Measurements from ENCODE around the gene MYL12A. TPM values are rescaled to one million over a fixed set of nuclear protein-coding genes. Genes with fewer than 3 reads are reported as not detected.
A peak's percentile ranks its signal among the peaks of the same experiment; 100 is the strongest.

The MYL12A gene
- total RNA-seq, 1 experiment from 2014 or later, result 230 TPM

- TF ChIP-seq IRF1 (CRISPR knock-in tag; IDR thresholded peaks at IDR 0.05) (no peak), ZNF121 (CRISPR knock-in tag; IDR thresholded peaks at IDR 0.05) (no peak), NR1H2 (CRISPR knock-in tag; IDR thresholded peaks at IDR 0.05) (no peak)
- TF ChIP-seq, protein P1, sequence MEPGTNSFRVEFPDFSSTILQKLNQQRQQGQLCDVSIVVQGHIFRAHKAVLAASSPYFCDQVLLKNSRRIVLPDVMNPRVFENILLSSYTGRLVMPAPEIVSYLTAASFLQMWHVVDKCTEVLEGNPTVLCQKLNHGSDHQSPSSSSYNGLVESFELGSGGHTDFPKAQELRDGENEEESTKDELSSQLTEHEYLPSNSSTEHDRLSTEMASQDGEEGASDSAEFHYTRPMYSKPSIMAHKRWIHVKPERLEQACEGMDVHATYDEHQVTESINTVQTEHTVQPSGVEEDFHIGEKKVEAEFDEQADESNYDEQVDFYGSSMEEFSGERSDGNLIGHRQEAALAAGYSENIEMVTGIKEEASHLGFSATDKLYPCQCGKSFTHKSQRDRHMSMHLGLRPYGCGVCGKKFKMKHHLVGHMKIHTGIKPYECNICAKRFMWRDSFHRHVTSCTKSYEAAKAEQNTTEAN (CRISPR knock-in tag; IDR thresholded peaks at IDR 0.05), result no peak
- TF ChIP-seq, protein P2, sequence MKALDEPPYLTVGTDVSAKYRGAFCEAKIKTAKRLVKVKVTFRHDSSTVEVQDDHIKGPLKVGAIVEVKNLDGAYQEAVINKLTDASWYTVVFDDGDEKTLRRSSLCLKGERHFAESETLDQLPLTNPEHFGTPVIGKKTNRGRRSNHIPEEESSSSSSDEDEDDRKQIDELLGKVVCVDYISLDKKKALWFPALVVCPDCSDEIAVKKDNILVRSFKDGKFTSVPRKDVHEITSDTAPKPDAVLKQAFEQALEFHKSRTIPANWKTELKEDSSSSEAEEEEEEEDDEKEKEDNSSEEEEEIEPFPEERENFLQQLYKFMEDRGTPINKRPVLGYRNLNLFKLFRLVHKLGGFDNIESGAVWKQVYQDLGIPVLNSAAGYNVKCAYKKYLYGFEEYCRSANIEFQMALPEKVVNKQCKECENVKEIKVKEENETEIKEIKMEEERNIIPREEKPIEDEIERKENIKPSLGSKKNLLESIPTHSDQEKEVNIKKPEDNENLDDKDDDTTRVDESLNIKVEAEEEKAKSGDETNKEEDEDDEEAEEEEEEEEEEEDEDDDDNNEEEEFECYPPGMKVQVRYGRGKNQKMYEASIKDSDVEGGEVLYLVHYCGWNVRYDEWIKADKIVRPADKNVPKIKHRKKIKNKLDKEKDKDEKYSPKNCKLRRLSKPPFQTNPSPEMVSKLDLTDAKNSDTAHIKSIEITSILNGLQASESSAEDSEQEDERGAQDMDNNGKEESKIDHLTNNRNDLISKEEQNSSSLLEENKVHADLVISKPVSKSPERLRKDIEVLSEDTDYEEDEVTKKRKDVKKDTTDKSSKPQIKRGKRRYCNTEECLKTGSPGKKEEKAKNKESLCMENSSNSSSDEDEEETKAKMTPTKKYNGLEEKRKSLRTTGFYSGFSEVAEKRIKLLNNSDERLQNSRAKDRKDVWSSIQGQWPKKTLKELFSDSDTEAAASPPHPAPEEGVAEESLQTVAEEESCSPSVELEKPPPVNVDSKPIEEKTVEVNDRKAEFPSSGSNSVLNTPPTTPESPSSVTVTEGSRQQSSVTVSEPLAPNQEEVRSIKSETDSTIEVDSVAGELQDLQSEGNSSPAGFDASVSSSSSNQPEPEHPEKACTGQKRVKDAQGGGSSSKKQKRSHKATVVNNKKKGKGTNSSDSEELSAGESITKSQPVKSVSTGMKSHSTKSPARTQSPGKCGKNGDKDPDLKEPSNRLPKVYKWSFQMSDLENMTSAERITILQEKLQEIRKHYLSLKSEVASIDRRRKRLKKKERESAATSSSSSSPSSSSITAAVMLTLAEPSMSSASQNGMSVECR (CRISPR knock-in tag; IDR thresholded peaks at IDR 0.05; ENCODE audit: borderline replicate concordance), result no peak
These were observed 8.1 kb downstream of the MYL12A start (continued) for GRCh38 chr18:3255611-3256165.

- Mint-ChIP-seq H3K4me1 (peaks cover 10% of the 10 kb centered on the region), H3K27me3 (ENCODE audit: low read depth) (no peaks in the 10 kb centered on the region), H3K4me3 (no peak overlapping the region), H3K9me3 (no peaks in the 10 kb centered on the region), H3K27ac (peak overlapping the region; percentile 73), H3K36me3 (peaks cover 49% of the 10 kb centered on the region)
- no peak for TF ChIP-seq NFYB (CRISPR knock-in tag; conservative IDR thresholded peaks at IDR 0.05; ENCODE audit: low read depth)
- DNase-seq (ENCODE audit: low spot score), result no peak
- POLR2A ChIA-PET, result interaction anchor here (1.2 kb wide), 1 partner anchor 347 kb away, joined by 3 read pairs; no protein-coding TSS in a partner anchor
- CTCF ChIA-PET, result no interaction called here
- no peak for ATAC-seq
These were observed 9.4 kb downstream of the MYL12A start for GRCh38 chr18:3256693-3257626.

GRCh38 chr18:3257627-3258120, 10.1 kb downstream of the MYL12A start:
- no peak for DNase-seq (ENCODE audit: low spot score)
- no peak overlapping the region for H3K4me3 Mint-ChIP-seq
- H3K9me3 Mint-ChIP-seq, result no peaks in the 10 kb centered on the region
- peaks cover 49% of the 10 kb centered on the region for H3K36me3 Mint-ChIP-seq
- H3K4me1 Mint-ChIP-seq, result peaks cover 11% of the 10 kb centered on the region
- ChIA-PET CTCF (no interaction called here), POLR2A (no interaction called here)
- peak overlapping the region; percentile 46; the same call in 1 of the 2 replicates for H3K27ac Mint-ChIP-seq
- ATAC-seq, result no peak
- H3K27me3 Mint-ChIP-seq (ENCODE audit: low read depth), result no peaks in the 10 kb centered on the region
- no peak for TF ChIP-seq ZNF317 (CRISPR knock-in tag; IDR thresholded peaks at IDR 0.05; ENCODE audit: borderline replicate concordance, low read depth)
- TF ChIP-seq ZNF671 (CRISPR knock-in tag; IDR thresholded peaks at IDR 0.05), result no peak
- TF ChIP-seq CREM (CRISPR knock-in tag; IDR thresholded peaks at IDR 0.05), result no peak
- no peak for TF ChIP-seq RELA (CRISPR knock-in tag; IDR thresholded peaks at IDR 0.05; ENCODE audit: borderline replicate concordance)
- TF ChIP-seq ZNF263 (CRISPR knock-in tag; IDR thresholded peaks at IDR 0.05; ENCODE audit: low read depth), result no peak
- TF ChIP-seq SP1 (CRISPR knock-in tag; conservative IDR thresholded peaks at IDR 0.05), result no peak
- no peak for TF ChIP-seq IRF2 (CRISPR knock-in tag; IDR thresholded peaks at IDR 0.05; ENCODE audit: borderline replicate concordance, low read depth)
- TF ChIP-seq GTF2I (CRISPR knock-in tag; conservative IDR thresholded peaks at IDR 0.05), result no peak
- TF ChIP-seq TEAD4 (CRISPR knock-in tag; IDR thresholded peaks at IDR 0.05), result no peak
- TF ChIP-seq, protein P3, sequence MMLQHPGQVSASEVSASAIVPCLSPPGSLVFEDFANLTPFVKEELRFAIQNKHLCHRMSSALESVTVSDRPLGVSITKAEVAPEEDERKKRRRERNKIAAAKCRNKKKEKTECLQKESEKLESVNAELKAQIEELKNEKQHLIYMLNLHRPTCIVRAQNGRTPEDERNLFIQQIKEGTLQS (CRISPR knock-in tag; conservative IDR thresholded peaks at IDR 0.05), result no peak
- TF ChIP-seq USF2 (CRISPR knock-in tag; IDR thresholded peaks at IDR 0.05), result no peak
- TF ChIP-seq, protein P4, sequence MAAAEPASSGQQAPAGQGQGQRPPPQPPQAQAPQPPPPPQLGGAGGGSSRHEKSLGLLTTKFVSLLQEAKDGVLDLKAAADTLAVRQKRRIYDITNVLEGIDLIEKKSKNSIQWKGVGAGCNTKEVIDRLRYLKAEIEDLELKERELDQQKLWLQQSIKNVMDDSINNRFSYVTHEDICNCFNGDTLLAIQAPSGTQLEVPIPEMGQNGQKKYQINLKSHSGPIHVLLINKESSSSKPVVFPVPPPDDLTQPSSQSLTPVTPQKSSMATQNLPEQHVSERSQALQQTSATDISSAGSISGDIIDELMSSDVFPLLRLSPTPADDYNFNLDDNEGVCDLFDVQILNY (CRISPR knock-in tag; IDR thresholded peaks at IDR 0.05), result no peak
- no peak for TF ChIP-seq ZNF512 (CRISPR knock-in tag; IDR thresholded peaks at IDR 0.05; ENCODE audit: borderline replicate concordance)
- TF ChIP-seq CBFB (CRISPR knock-in tag; IDR thresholded peaks at IDR 0.05; ENCODE audit: low read depth), result no peak
- no peak for TF ChIP-seq EMX1 (CRISPR knock-in tag; IDR thresholded peaks at IDR 0.05)
- no peak for TF ChIP-seq GABPB1 (CRISPR knock-in tag; IDR thresholded peaks at IDR 0.05)
